KG1 (cell line): Measurements from ENCODE around the gene OR2H2.

Experiments
- DNase-seq: peaks from one replicate; lab custom pipeline; 2025; lab: John Stamatoyannopoulos, UW

Gene OR2H2

GRCh38 chr6:29591677-29592076 lies 6.8 kb downstream of the OR2H2 start:
- no peak for DNase-seq

DNA sequence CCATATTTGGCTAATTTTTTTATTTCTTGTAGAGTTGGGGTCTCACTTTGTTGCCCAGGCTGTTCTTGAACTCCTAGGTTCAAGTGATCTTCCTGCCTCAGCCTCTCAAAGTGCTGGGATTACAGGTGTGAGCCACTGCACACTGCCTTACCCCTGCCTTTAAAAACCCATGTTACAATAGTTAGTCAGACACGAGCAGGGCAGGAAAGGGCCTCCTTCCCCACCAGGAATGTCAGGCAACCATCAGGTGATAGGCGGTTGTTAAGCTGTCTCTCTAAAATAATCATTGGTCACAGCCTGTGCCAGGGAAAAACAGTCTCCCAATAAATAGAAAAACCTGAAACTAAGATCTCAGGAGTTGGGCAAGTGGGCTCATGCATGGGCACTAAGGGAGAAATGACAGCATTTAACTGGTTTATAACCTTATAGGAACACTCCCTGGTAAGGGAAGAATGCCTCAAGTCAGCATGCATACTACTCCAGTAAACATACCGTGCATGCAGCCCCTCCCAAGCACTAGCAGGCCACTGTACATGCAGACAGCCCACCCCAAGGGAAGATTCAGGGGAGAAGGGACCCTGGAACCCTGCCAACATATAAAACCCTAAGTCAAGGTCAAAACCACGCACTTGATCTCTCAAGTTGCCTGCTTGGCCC lies 8.4 kb downstream of the OR2H2 start:
- DNase-seq = no peak

GRCh38 chr6:29596381-29596900 lies 11.5 kb downstream of the OR2H2 start:
- DNase-seq = no peak

DNA sequence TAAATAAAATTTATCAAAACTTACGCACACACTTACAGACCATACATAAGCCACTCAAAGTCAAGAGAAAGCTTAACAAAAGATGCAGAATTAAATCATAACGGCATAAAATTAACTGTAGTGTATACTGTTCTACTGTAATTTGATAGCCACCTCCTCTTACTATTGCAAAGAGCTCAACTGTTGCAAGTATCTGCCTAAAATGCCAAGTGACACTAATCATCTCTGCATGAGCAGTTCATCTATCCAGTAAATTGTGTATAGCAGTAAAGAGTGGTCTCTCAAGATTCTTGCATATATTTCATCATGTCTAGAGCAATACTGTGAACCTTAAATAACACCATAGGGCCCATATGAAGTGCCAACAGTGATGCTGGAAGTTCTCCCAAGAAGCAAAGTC lies 12.3 kb downstream of the OR2H2 start:
- no peak for DNase-seq

GRCh38 chr6:29598172-29598747 lies 13.3 kb downstream of the OR2H2 start:
- no peak for DNase-seq

GRCh38 chr6:29602564-29603361 lies 17.8 kb downstream of the OR2H2 start:
- no peak for DNase-seq

GRCh38 chr6:29603456-29603855 lies 18.5 kb downstream of the OR2H2 start:
- DNase-seq = no peak

- DNase-seq = no peak
These were observed 19.0 kb downstream of the OR2H2 start for GRCh38 chr6:29603930-29604329.

DNA sequence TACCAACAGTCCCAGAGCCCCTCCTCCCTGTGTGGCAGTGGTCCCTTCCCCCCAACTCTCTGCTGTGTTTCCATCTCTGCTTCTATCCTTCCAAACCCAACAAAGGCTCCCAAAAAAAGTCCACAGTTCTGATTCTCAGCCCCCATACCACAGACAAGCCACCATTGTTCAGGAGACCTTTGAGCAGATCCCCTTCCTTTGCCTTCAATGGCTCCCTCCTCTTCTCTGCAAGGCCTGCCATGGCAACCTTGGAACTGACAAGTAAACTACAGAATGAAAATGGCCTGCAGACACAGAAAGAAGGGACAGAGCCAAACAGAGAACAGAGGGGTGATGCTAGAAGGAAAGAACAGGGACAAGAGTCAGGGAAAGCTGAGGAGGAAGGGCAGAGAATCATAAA lies 23.2 kb downstream of the OR2H2 start:
- no peak for DNase-seq

- no peak for DNase-seq
These were observed 25.6 kb downstream of the OR2H2 start for GRCh38 chr6:29610540-29610939.

DNA sequence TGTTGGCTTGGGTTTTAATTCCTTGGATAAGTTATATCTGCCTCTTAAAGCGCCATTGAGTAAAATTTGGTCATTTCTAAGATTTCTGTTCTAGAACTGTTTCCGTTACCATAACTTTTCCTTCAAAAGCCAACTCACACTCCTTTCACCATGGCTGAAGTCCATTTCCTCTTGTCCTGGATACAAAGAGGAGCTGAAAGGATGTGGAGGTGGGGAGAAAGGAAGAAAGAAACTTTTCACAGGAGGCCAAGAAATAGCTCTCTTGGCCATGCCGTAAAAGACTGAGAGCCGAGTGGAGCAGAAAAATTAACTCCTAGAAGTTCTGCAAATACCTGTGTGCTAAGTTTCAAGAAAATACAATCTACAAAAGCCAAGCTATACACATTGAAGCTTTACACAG lies 26.5 kb downstream of the OR2H2 start:
- DNase-seq = no peak

DNA sequence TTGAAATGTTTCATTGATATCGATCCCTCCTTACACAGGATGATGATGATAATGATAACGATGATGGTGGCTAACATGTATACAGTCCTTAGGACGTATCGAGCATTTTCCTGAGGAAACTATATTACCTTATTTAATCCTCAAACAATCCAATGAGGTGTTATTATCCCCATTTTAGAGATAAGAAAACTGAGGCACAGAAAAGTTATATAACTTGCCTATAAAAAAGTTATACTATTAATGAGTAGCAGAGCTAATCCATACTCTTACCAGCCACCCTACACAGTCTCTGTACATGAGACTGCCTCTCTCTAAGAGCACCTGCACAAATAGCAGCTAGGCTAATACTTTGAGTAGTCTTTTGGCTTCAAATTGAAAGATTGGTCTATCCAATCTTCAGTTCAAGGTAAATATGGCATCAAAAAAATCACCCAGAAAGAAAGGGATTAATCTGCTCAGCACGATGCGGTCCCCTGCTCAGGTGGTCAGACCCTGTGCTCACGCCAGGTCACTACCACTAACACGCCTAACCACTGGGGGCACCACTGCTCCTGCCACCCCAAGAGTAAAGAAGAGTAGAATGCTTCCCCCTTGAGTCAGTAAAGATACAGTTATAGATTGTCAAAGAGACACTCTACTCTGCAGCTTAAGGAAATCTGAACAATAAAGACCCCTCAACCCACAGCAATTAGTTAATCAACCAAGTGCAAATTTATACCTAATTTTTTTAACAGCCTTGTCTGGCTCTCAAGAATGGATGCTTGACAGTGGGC lies 33.0 kb downstream of the OR2H2 start:
- DNase-seq = no peak

- no peak for DNase-seq
These were observed 34.7 kb downstream of the OR2H2 start for GRCh38 chr6:29619578-29620160.

- DNase-seq = no peak
These were observed 35.7 kb downstream of the OR2H2 start for GRCh38 chr6:29620630-29621029.

DNA sequence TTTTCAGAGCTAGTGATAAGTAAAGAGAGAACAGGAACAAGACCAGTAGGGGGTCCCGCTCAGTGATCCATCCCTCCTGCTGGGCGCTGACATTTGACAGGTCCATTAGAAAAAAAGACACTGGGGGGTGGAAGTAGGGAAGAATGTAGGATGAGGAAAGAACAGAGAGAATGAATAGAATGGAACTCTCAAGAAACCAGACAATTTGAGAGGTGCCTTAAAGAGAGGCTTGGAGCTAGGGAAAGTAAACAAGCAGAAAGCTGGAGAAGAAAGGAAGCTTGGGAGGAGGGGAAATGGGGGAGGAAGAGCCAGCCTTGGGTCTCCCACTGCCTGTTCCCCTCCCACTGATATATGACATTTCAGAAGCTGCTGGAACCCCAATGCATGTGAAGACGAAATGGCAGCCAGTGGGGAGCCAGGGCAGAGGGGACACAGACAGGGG lies 39.6 kb downstream of the OR2H2 start:
- DNase-seq = no peak

- no peak for DNase-seq
These were observed 40.5 kb downstream of the OR2H2 start for GRCh38 chr6:29625337-29625930.

DNA sequence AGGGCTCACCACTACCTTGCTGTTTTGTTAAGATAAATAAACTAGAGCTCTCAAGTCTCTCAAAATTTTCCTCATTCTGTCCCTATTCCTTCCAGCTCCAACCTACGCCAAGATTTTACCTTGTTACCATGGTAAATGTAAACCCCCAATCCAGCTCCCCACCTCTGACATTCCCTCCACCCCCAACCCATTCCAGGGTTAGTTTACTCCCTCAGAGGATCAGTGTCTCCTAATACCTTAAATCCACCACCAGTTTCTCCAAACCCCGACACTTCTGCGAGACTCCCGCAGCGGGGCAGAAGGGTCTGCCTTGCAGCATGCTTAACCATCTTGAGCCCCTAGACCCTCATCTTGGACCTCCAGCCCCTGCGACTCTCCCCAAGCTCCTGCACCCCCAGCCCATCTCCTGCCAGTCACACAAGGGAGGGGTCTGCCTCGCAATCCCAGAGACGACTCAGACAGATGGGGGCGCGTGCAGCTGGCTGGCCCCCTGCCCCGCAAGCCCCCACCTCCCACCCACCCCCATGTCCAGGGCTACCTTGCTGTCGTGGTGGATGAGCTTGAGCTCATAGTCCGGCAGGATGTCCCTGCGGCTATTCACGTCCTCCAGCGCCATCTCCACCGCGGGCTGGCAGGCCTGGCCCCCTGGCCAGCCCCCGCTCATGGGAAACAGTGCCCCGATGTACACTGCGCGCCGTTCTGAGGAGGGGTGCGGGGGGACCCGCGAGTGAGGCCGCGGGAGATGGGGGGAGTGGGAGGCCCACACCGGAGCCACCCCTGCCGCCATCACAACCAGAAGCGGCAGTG lies 42.2 kb downstream of the OR2H2 start:
- no peak for DNase-seq

- DNase-seq = no peak
These were observed 43.0 kb downstream of the OR2H2 start for GRCh38 chr6:29627755-29628418.

- DNase-seq = no peak
These were observed 43.7 kb downstream of the OR2H2 start for GRCh38 chr6:29628419-29629281.
